AG04450 (cell line): ENCODE data around the gene HRK. TPM values are rescaled to one million over a fixed set of nuclear protein-coding genes. Genes with fewer than 3 reads are reported as not detected.

ENCODE experiments used
- CTCF ChIA-PET: fragments of 300-600, 350-600 bp; formaldehyde crosslinking; extraction: SDS; loops from one replicate; lab custom pipeline; 2022; ENCODE audit warnings: antibody characterized with exemption, inconsistent platforms; lab: Charles Lee
- POLR2A ChIA-PET: fragments of 350-600 bp; formaldehyde crosslinking; extraction: SDS; loops from one replicate; lab custom pipeline; 2021; ENCODE audit warnings: antibody characterized with exemption, inconsistent platforms; lab: Yijun Ruan, JAX
- DNase-seq: peaks from one replicate; pipeline ENCODE4 v3.0.0-alpha.2; 2011; ENCODE audit warnings: low read depth, low spot score
- H3K27ac ChIP-seq: one replicate; pipeline ENCODE4 v1.5.1; 2012; ENCODE audit warnings: low read depth, low read length, control low read depth
- H3K27me3 ChIP-seq: one replicate; pipeline ENCODE4 v1.6.0; 2012; ENCODE audit warnings: low read length; ENCODE audit not compliant: control insufficient read depth, insufficient read depth
- H3K4me3 ChIP-seq: 2 replicates; pipeline ENCODE4 v1.5.1; 2011; ENCODE audit warnings: mild to moderate bottlenecking, low read depth, low read length, control low read depth
- H3K9me3 ChIP-seq: 2 replicates; pipeline ENCODE4 v1.5.1; 2012; ENCODE audit warnings: low read length; ENCODE audit not compliant: control insufficient read depth, insufficient read depth
- CTCF ChIP-seq: IDR thresholded peaks from 2 replicates; pipeline ENCODE4 v1.5.1; 2011; ENCODE audit warnings: low read depth, low read length, control low read depth, inconsistent platforms
- polyA plus RNA-seq: library from polyadenylated mRNA; depleted of rRNA; stranded (reverse); fragments of >200 nt; gene quantifications from 2 replicates; pipeline ENCODE4 v1.2.3, GENCODE V29; 2011

The HRK gene
- polyA plus RNA-seq, 1 experiment = not detected

- CTCF ChIA-PET = interaction anchor here (1.0 to 1.2 kb wide), 2 partner anchors 11 to 38 kb away, joined by 3 read pairs; no protein-coding TSS in a partner anchor
- Histone ChIP-seq H3K4me3 (no peak overlapping the region), H3K9me3 (no peaks in the 10 kb centered on the region), H3K27me3 (peaks cover 3% of the 10 kb centered on the region), H3K27ac (no peak overlapping the region)
- no peak for DNase-seq
- no peak for TF ChIP-seq CTCF
- POLR2A ChIA-PET = no interaction called here
Observed at GRCh38 chr12:116862167-116862566, 19.1 kb downstream of the HRK start.

GRCh38 chr12:116861320-116861719, 19.9 kb downstream of the HRK start:
- Histone ChIP-seq H3K9me3 (no peaks in the 10 kb centered on the region), H3K4me3 (no peak overlapping the region), H3K27ac (no peak overlapping the region), H3K27me3 (peaks cover 3% of the 10 kb centered on the region)
- ChIA-PET POLR2A (interaction anchor here (0.6 kb wide), 3 partner anchors 20 to 542 kb away, joined by 3 to 5 read pairs (median 4); partner anchors contain the start of gene HRK), CTCF (no interaction called here)
- TF ChIP-seq CTCF = no peak
- DNase-seq = peak; percentile 75

GRCh38 chr12:116860263-116860662, 21.0 kb downstream of the HRK start:
- H3K4me3 ChIP-seq = no peak overlapping the region
- ChIA-PET POLR2A (no interaction called here), CTCF (no interaction called here)
- no peak overlapping the region for H3K27ac ChIP-seq
- DNase-seq = no peak
- H3K9me3 ChIP-seq = no peaks in the 10 kb centered on the region
- TF ChIP-seq CTCF = no peak
- peaks cover 3% of the 10 kb centered on the region for H3K27me3 ChIP-seq

- peaks cover 6% of the 10 kb centered on the region for H3K27me3 ChIP-seq
- ChIA-PET POLR2A (no interaction called here), CTCF (interaction anchor here (0.7 kb wide), 1 partner anchor 803 kb away, joined by 4 read pairs; no protein-coding TSS in a partner anchor)
- H3K27ac ChIP-seq = no peak overlapping the region
- no peak overlapping the region for H3K4me3 ChIP-seq
- TF ChIP-seq CTCF = no peak
- DNase-seq = no peak
- no peaks in the 10 kb centered on the region for H3K9me3 ChIP-seq
Observed at GRCh38 chr12:116859079-116859478, 22.2 kb downstream of the HRK start.

GRCh38 chr12:116856729-116857128, 24.5 kb downstream of the HRK start:
- H3K4me3 ChIP-seq = no peak overlapping the region
- ChIA-PET POLR2A (no interaction called here), CTCF (no interaction called here)
- no peak overlapping the region for H3K27ac ChIP-seq
- DNase-seq = no peak
- peaks cover 6% of the 10 kb centered on the region for H3K27me3 ChIP-seq
- H3K9me3 ChIP-seq = no peaks in the 10 kb centered on the region
- TF ChIP-seq CTCF = no peak
